CD4-positive, alpha-beta T cell treated with Interleukin-6 for 4 hours (primary cell): Measurements from ENCODE around the gene ERICH3.
"Not testable (repeated sequence)": the region's sequence is repeated elsewhere in the genome, so short reads cannot be mapped to it uniquely, and the experiment has no call there.

Experiments
- DNase-seq: peaks from one replicate; pipeline ENCODE4 v3.0.0-alpha.2; 2020; ENCODE audit warnings: mixed read lengths

The ERICH3 gene

GRCh38 chr1:74674278-74675048, 871 bp upstream of the ERICH3 start:
- no peak for DNase-seq

GRCh38 chr1:74670866-74671265, 2.7 kb downstream of the ERICH3 start:
- DNase-seq = not testable (repeated sequence)

- no peak for DNase-seq
Measured at GRCh38 chr1:74654708-74655107, 18.9 kb downstream of the ERICH3 start.

- no peak for DNase-seq
Measured at GRCh38 chr1:74652711-74653139, 20.9 kb downstream of the ERICH3 start.

- no peak for DNase-seq
Measured at GRCh38 chr1:74650561-74650960, 23.0 kb downstream of the ERICH3 start.

- DNase-seq = no peak
Measured at GRCh38 chr1:74641876-74642275, 31.7 kb downstream of the ERICH3 start.

- no peak for DNase-seq
Measured at GRCh38 chr1:74641161-74641560, 32.4 kb downstream of the ERICH3 start.

- DNase-seq = no peak
Measured at GRCh38 chr1:74637296-74637695, 36.3 kb downstream of the ERICH3 start.

- no peak for DNase-seq
Measured at GRCh38 chr1:74629283-74629682, 44.3 kb downstream of the ERICH3 start.

GRCh38 chr1:74623716-74624115, 49.9 kb downstream of the ERICH3 start:
- no peak for DNase-seq

- DNase-seq = no peak
Measured at GRCh38 chr1:74620242-74620641, 53.4 kb downstream of the ERICH3 start.

GRCh38 chr1:74618974-74619373, 54.6 kb downstream of the ERICH3 start:
- no peak for DNase-seq

GRCh38 chr1:74613894-74614293, 59.7 kb downstream of the ERICH3 start:
- DNase-seq = no peak

- no peak for DNase-seq
Measured at GRCh38 chr1:74611887-74612286, 61.7 kb downstream of the ERICH3 start.

- no peak for DNase-seq
Measured at GRCh38 chr1:74610961-74611360, 62.6 kb downstream of the ERICH3 start.

- DNase-seq = no peak
Measured at GRCh38 chr1:74609810-74610371, 63.7 kb downstream of the ERICH3 start.

GRCh38 chr1:74596717-74597116, 76.9 kb downstream of the ERICH3 start:
- no peak for DNase-seq

GRCh38 chr1:74593887-74594866, 79.4 kb downstream of the ERICH3 start:
- no peak for DNase-seq

GRCh38 chr1:74592580-74593355, 80.8 kb downstream of the ERICH3 start:
- no peak for DNase-seq

- DNase-seq = no peak
Measured at GRCh38 chr1:74591949-74592348, 81.6 kb downstream of the ERICH3 start.

- DNase-seq = no peak
Measured at GRCh38 chr1:74590288-74590687, 83.3 kb downstream of the ERICH3 start.

GRCh38 chr1:74587888-74588287, 85.7 kb downstream of the ERICH3 start:
- DNase-seq = no peak
